HG03520 (cell line): ENCODE data around the gene PDS5A.
"Not testable (repeated sequence)": the region's sequence is repeated elsewhere in the genome, so short reads cannot be mapped to it uniquely, and the experiment has no call there.

Source experiments
- ATAC-seq: cut with Tn5 transposase; IDR thresholded peaks from one replicate; pipeline ENCODE4 v1.9.1; 2021; ENCODE audit warnings: mild to moderate bottlenecking, moderate library complexity; ENCODE audit not compliant: unreplicated experiment

Gene PDS5A

GRCh38 chr4:39834269-39834668, 143.4 kb downstream of the PDS5A start:
- ATAC-seq, result no peak

GRCh38 chr4:39825741-39826231, 151.9 kb downstream of the PDS5A start:
- no peak for ATAC-seq

GRCh38 chr4:39825090-39825489, 152.6 kb downstream of the PDS5A start:
- no peak for ATAC-seq

GRCh38 chr4:39823191-39823590, 154.5 kb downstream of the PDS5A start:
- no peak for ATAC-seq

GRCh38 chr4:39822662-39823061, 155.0 kb downstream of the PDS5A start:
- ATAC-seq, result no peak

GRCh38 chr4:39821951-39822350, 155.8 kb downstream of the PDS5A start:
- ATAC-seq, result no peak

- ATAC-seq, result no peak
Observed at GRCh38 chr4:39820186-39820585, 157.5 kb downstream of the PDS5A start.

- ATAC-seq, result no peak
Observed at GRCh38 chr4:39818646-39819045, 159.1 kb downstream of the PDS5A start.

- ATAC-seq, result no peak
Observed at GRCh38 chr4:39814403-39815185, 163.1 kb downstream of the PDS5A start.

GRCh38 chr4:39813761-39814160, 163.9 kb downstream of the PDS5A start:
- not testable (repeated sequence) for ATAC-seq

- not testable (repeated sequence) for ATAC-seq
Observed at GRCh38 chr4:39813033-39813432, 164.7 kb downstream of the PDS5A start.

- no peak for ATAC-seq
Observed at GRCh38 chr4:39812500-39812899, 165.2 kb downstream of the PDS5A start.

GRCh38 chr4:39808231-39808749, 169.4 kb downstream of the PDS5A start:
- no peak for ATAC-seq

GRCh38 chr4:39802005-39802404, 175.7 kb downstream of the PDS5A start:
- ATAC-seq, result no peak

- ATAC-seq, result not testable (repeated sequence)
Observed at GRCh38 chr4:39792976-39793375, 184.7 kb downstream of the PDS5A start.

GRCh38 chr4:39792529-39792928, 185.2 kb downstream of the PDS5A start:
- no peak for ATAC-seq

GRCh38 chr4:39792128-39792527, 185.6 kb downstream of the PDS5A start:
- no peak for ATAC-seq

- no peak for ATAC-seq
Observed at GRCh38 chr4:39786838-39787237, 190.9 kb downstream of the PDS5A start.

- no peak for ATAC-seq
Observed at GRCh38 chr4:39785083-39785482, 192.6 kb downstream of the PDS5A start.

- ATAC-seq, result not testable (repeated sequence)
Observed at GRCh38 chr4:39781988-39782387, 195.7 kb downstream of the PDS5A start.
